HG02763 (cell line): ENCODE results near the gene MMAB.

ENCODE experiments used
- ATAC-seq: cut with Tn5 transposase; IDR thresholded peaks from one replicate; pipeline ENCODE4 v1.9.1; 2021; ENCODE audit warnings: mild to moderate bottlenecking, moderate library complexity; ENCODE audit not compliant: unreplicated experiment

The MMAB gene

DNA sequence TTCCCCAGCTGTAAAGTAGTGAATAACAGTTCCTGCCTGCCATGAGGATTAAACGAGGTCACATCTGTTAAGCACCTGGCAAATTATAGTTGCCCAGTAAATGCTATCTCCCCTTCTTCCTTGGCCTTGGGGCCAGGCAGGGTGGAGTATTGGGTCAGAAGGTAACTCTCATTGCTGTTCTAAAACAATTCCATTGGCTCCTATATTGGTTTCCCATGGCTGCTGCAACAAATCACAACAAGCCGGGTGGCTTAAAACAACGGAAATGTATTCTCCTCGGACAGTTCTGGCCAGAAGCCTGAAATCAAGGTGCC, 31.9 kb downstream of the MMAB start:
- ATAC-seq: no peak

DNA sequence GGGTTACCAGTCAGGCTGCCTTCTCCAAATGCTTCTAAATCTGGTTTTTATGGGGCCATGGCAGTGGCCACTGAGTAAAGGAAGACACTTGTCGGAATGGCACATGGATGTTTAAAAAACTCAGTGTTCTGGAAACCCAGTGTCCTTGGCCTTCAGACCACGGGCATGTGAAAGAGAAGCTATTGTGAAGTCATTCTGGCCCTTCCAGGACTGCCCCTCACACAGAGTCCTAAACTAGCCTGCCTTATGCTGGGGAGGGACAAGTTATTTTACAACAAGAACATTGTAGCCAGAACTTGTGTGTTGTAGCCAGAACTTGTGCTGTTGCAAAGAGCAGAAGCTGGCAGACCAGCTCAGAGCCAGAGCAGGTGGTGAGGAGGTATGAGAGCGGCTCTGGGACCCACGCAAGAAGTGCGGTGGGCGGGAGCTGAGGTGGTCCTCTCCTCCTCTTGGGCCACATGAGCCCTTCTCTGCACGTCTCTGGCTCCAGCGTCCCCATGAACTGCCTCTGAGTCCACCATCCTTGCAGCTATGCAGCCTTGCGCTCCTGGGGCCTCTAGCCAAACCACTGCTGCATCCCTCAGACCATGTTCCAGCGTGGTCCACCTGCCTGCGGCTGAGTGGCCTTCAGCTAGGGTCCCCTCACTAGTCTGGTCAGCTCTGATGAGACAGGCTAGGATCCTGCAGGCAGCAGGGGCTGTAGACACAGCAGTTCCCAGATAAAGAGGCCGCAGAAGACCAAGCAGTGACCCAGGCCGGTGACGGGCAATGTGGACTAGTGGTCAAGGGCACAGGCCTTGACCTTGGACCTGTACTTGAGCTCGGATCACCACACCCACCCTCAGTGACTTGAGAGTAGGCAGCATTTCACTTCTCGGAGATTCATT, 32.5 kb downstream of the MMAB start:
- no peak for ATAC-seq

DNA sequence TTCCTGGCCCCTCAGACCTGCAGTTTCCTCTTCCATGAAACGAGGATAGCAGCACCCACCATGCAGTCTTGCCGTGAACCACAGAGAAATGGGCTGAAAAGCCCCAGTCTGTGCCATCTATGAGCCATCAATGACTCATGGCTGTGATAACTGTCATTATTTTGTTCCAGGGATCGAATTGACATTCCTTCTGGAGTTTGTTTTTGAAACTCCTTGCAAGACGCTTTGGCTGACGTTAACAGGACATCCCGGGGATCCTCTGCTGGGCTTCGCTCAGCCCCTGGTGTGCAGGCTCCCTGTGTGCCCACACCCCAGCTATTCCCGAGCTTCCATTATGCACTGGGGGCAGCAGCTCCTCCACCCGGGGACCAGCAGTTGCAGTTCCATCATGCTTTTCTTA, 33.8 kb downstream of the MMAB start:
- ATAC-seq: no peak

DNA sequence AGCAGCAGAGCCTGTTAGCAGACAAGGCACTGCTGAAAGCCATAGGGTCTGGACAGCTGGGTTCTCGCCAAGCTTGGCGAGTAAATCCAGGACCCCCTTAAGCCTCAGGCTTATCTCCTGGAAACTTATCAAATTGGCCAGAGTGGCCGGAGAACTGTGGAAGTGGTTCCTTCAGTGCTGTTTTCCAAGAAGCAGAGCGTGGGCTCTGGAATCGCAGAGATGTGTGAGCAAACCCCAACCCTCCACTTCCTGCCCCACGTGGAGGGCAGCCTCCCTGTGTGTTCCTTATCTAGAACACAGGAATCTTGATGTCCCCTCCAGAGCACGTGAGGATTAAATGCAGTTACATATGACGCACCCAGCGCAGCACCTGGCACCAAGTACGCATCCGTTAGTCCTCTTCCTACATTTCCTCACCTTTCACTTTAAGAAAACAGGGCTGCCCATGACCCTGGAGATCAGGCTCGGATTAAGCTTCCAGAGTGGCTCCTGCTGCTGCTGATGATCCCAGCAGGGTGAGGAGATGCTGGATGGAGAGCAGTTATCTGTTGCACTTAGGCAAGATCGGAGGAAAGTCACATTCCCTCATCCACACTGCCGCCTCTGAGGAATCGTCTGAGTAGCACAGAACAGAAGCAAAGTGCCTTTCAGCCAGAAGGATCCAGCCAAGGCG, 35.0 kb downstream of the MMAB start:
- no peak for ATAC-seq

DNA sequence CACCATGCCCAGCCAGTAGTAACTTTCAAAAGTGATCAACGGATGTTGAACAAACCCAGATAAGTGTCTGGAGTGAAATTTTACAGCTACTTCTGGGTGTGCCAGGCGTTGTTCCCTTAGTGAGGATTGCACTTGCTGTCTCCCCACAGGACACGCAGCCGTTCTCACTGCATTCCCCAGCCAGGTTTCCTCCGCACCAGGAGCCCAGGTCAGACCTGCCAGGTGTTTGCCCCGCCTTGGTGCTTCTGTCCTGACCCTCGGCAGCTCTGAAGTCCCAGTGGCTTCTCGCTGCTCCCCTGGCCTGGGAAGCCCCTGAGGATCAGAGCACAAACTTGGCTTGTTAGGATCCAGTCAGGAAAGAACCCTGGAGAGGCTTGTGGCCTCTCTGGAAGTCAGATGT, 36.2 kb downstream of the MMAB start:
- ATAC-seq: no peak

DNA sequence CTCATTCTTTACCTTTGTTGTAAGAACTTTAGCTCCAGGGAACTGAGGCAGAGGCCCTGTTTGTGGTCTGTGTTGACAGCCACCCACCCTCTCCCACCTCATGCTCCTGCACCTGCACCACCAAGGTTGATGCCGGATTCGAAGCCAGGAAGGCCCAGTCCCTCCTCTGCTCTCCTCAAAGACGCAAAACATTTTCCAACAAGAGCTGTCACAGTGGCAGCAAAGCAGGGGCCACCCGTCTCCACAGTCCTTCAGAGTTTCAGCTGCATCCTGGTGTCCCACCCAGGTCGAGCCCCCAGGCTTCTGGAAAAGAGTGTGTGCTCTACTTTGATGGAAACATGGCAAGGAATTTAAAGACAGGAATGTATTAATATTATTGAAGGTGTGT, 37.4 kb downstream of the MMAB start:
- ATAC-seq: no peak

DNA sequence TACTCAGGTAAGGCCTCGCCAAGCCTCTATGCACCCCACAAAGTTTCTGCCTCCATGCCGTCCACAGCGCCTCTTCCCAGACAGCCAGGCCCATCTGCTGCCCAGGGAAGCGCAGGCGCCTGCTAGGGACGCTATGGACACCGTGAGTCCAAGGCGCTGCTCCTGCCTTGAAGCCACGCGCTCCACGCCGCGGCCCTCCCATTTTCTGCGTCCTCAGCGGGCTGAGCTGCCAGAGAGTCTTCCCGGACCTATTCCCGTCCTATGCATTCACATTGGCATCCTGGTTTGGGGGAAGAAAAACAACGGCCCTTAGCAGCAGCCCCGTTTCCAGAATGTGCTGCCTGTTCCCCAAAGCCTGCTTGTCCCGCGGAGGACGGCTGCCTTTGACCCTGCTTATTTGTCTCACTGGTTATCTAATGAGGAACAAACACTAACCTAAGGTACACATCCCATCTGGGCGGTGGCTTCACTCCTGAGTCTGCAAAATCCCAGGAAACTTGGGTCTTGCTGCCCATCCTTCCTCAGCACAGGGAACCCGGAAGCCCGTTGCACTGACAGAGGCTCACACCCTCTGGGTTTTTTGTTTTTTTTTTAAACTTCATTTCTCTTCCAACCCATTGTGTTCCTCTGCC, 38.0 kb downstream of the MMAB start:
- ATAC-seq: no peak

DNA sequence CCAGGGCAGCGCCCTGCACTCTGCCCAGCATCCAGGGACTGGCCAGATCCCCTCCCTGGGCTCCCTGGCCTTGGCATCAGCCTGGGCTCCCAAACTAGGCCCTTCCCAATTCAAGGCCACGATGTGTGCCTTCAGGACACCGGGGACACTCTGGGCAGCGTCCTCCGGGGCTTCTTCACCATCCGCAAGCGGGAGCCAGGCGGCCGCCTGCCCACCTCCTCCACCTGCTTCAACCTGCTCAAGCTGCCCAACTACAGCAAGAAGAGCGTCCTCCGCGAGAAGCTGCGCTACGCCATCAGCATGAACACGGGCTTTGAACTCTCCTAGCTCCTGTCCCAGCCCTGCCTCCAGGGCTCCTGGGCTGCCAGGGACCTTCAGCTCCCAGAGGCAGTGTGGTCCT, 38.8 kb downstream of the MMAB start:
- ATAC-seq: no peak

DNA sequence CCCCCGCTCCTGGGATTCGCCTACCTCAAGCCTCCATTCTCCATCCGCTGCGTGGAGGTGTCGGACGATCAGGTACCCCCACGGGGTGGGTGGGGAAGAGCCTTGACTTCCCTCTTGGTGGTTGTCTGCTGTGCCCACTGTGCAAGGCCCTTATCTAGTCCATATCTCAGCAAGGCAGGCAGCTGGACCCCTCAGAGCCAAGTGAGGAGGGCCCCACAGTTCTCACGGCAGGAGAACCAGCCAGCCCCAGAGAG, 39.9 kb downstream of the MMAB start:
- ATAC-seq: no peak

DNA sequence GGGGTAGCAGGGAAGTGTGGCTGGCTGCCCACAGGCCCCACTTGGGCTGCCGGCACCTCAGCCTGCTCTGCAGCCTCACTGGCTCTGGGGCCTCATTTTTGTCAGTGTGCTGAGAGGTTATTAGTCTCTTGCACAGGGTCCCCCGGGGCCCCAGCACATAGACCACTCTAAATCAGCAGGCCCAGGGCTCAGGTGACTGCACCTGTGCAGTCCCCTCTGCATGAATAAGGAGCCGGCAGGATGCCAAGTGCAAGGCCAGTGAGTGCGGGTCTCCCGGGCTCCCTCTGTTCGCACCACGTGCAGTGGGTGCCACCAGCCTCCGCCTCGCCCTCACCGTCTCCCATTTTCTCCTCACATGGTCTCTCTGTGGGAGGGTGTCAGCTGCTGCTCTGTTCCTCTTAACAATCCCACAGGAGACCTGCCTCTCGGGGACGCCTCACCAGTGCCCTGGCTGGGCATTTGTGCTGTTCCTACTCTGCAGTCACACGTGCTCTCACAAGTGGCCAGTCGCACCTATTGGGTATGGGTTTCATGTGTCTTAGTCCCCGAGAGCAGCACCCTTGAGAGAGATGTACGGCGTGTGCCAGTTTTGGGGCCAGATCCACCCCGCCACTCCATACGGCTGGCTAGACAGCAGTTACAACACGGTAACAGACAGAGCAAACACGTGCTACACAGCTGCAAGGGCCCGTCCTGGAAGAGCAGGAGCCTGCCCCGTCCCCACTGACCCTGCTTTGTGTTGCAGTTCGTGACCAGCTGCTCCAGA, 40.4 kb downstream of the MMAB start:
- no peak for ATAC-seq

DNA sequence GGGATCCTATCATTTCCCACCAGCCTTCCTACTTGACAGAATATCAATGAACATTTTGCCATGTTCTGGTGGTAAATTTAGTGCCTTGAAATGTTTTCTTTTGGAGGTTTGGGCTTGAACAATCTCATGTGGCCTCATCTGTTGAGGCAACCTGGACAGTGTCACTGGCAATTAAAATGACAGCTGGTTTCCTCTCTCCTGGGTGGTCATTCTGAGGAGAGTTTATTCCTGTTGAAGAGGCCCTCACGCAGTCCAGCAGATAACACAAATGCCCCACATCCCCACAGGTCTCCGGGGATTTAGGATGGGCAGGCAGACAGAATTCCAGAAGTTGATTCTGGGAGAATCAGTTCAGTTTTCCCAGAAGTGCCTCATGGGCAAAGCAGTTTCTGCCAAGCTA, 41.9 kb downstream of the MMAB start:
- no peak for ATAC-seq

DNA sequence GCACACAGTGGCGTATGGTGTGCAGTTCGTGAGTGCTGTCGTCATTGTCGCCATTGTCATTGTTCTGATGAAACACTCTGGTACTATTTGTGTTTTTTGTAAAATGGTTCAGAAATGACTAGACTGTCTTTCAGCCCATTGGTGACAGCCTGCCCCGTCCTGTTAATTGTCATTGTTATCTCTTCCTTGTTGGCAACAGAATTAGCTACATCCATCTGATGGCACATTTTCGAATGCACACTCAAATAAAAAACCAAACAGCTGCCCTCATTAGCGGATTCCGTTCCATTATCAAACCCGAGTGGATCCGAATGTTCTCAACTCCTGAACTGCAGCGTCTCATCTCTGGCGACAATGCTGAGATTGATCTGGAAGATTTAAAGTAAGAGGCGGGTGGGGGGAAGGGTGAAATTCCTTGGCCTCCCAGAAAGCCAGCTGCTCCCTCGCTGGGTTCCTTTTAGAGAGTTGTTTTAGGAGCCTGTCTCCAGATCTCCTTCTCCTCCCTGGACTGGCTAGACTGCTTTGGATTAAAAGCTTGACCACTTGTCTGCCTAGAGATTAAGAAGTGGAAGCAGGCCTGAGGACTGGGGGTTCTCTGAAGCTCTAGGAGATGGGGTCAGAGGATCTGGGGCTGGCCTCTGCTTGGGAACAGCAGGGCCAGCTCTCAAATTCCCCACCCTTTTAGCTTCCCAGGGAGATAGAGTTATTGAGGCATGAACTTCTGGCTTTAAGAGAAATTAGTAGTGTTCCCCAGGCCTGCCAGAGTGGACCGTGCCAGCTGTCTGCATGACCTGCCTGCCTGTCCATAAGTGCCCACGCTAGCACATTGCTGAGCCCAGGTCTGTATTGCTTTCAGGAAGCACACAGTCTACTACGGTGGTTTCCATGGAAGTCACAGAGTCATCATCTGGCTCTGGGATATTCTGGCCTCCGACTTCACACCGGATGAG, 43.3 kb downstream of the MMAB start:
- no peak for ATAC-seq

DNA sequence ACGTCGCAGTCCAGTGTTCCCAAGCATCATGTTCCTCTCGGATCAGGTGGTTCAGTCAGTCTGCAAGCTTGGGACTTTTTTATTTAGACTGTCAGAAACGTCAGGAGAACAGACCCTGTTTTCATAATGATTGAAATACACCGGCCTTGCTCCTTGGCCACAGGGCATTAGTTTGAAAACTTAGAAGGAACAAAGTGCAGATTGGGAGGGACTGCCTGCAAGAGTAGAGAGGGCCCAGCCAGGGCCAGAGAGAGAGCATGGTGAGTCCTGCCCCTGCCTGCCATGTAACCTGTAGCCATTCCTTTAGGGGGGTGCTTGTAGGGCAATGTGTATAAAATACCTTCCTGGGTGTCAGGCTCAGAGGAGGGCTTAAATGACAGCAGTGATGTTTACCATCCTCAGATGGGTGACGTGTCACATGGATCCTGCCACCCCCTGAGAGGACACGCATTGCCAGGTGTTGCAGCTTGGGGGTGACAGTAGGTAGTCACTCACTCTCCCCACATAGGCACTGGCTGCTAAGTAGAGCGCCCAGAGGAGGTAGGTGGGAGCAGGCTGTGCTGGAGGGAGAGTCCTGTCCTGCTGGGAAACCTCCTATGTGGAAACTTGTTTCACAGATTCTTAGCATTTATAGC, 45.7 kb downstream of the MMAB start:
- ATAC-seq: no peak

DNA sequence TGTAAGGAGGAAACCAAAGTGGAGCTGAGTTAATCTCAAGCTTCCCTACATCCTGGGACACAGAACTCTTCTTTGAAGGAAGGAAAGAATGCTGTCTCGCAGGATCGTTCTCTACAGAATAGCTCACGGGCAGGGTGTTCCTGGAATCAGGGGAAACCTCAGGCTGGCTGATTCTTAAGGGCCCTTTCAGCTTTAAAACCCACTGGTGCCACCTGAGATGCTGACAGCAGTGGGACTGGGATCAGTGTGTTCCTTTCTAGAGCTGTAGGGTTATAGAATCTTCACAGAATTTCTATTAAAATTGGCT, 48.1 kb downstream of the MMAB start:
- ATAC-seq: no peak

DNA sequence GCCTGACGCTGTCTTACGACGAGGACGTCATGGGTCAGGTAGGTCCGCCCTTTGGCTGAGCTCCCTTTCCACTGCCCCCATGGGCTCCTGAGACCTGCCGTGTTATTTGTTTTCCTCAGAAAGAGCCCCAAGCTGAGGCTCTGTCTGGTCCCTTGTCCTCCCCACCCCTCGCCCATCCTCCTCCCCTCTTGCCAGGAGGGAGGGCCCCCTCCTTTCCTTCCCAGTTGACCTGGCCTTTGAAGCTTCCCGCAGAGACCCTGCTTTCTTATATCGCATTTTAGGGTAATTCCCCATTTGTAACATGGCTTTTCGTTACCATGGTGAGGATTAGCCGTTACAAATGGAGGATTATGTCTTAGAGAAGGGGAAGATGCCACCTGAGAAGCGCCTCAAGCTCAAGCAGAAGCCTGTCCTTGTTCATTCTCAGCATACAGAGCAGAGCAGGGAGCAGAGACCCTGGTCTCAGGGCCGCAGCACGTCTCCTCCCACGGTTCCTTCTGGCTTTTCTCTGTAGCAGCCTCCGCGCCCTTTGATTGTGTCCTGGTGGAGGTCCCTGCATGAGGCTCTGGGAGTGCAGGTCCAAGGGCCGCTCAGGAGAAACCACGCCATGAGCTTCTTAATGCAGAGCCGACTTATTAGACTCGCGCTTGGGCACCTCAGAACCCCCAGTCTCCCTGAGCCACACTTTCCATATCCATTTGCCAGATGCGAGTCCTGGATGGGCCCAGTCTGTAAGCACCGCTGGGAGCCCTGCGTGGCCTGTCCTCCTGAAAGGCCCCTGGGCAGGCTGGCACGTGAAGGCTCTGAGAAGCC, 48.6 kb downstream of the MMAB start:
- no peak for ATAC-seq

DNA sequence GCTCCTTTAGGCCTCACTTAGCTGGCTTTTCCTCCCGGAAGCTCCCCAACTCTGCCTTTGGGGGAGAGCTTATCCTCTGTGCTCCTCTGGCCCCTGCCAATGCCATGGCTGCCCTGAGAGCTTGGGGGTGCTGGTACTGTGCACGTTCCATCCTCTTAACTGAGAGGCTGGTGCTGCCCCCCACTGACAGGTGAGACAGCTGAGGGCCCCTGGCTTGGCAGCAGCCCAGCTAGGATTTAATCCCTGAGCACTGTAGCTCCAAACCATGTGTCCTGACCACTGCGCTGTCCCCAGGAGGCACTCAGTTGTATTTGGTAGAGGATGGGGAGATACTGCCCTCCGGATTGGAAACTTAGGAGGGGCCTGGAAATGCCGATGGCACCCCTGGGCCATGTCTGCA, 49.8 kb downstream of the MMAB start:
- ATAC-seq: no peak

DNA sequence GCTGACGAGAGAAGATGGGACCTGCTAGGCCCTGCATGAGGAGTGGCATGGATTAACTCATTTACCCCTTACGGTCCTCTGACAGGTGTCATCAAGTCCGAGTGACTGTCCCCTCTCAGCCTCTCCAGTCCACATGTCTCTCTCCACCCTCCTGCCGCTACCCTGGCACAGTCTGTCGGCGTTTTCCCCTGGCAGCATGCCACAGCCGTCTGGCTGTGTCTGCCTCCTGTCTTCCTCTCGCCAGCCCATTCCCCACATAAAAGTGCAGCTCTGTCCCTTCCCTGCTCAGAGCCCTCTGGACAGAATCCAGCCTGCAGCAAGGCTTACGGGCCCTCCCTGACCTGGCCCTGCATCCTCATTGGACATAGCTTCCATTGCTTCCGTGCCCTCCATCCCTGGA, 50.2 kb downstream of the MMAB start:
- ATAC-seq: no peak

DNA sequence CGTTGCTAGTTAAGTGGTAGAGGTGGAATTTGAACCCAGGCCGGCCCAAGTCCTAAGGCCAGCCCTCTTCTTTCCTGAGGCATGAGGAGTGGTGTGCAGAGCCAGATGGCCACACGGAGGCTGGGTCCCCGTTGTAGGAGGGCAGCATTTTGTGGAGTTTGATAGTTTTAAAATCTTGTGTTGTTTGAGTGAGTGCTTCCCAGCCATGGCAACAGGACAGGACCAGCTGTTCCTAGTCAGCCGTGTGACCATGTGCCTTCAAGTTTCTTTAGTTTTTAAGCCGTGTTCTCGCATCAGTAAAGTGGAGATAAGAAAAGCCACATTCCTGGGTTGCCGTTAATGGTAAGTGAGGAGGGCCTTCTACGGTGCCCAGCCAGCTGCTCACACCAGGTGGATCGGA, 51.5 kb downstream of the MMAB start:
- ATAC-seq: no peak

DNA sequence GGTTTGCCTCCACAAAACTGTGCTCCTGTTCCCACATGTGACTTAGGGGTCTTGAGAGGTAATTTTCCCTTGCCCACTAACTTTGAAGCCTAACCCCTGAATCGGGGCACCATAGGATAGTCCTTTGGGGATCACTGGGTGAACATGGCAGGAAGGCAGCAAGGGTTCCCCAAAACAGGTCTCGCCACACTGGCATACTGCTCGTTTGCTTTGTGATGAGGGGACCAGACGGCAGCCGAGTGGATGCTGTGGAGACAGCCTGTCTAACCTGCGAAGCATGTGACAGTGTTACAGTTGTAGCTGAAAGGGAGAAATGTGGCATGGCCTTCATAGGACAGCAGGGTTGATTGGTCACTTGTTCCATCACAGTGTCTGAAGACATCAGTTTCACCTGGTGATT, 53.5 kb downstream of the MMAB start:
- ATAC-seq: no peak
